ENCODE results near the gene ZNF280B. TPM values are rescaled to one million over a fixed set of nuclear protein-coding genes. Genes with fewer than 3 reads are reported as not detected.

Gene ZNF280B
- total RNA-seq, 1 experiment from 2014 or later, result 0.10 TPM

- intact Hi-C loops (cut with micrococcal nuclease; ENCODE audit: unreplicated experiment), result no loop called here
- in situ Hi-C loops (cut with HindIII; ENCODE audit: low pct_unique_long_range_greater_than_20kb, low sequenced_read_pairs), result no loop called here
- H3K9me3 ChIP-seq (ENCODE audit: control insufficient read depth, insufficient read depth, low read depth, low read length), result no peaks in the 10 kb centered on the region
- ChIA-PET POLR2A (no interaction called here), CTCF (no interaction called here)
- peaks cover 7% of the 10 kb centered on the region for H3K36me3 ChIP-seq (ENCODE audit: control insufficient read depth, insufficient read depth, low read length)
- DNase-seq (ENCODE audit: low read depth, low spot score) (no peak), ATAC-seq (no peak)
- no peaks in the 10 kb centered on the region for H3K4me1 ChIP-seq (ENCODE audit: control insufficient read depth, insufficient read depth, low read length)
- TF ChIP-seq SIN3A (IDR thresholded peaks at IDR 0.05; ENCODE audit: borderline replicate concordance, insufficient read depth, low read depth, low read length) (no peak), TCF7L2 (IDR thresholded peaks at IDR 0.05; ENCODE audit: low read depth, low read length) (no peak), POLR2AphosphoS5 (IDR thresholded peaks at IDR 0.05; ENCODE audit: low read depth, low read length) (no peak), CTCF (IDR thresholded peaks at IDR 0.05) (no peak)
- TF ChIP-seq, protein P1, sequence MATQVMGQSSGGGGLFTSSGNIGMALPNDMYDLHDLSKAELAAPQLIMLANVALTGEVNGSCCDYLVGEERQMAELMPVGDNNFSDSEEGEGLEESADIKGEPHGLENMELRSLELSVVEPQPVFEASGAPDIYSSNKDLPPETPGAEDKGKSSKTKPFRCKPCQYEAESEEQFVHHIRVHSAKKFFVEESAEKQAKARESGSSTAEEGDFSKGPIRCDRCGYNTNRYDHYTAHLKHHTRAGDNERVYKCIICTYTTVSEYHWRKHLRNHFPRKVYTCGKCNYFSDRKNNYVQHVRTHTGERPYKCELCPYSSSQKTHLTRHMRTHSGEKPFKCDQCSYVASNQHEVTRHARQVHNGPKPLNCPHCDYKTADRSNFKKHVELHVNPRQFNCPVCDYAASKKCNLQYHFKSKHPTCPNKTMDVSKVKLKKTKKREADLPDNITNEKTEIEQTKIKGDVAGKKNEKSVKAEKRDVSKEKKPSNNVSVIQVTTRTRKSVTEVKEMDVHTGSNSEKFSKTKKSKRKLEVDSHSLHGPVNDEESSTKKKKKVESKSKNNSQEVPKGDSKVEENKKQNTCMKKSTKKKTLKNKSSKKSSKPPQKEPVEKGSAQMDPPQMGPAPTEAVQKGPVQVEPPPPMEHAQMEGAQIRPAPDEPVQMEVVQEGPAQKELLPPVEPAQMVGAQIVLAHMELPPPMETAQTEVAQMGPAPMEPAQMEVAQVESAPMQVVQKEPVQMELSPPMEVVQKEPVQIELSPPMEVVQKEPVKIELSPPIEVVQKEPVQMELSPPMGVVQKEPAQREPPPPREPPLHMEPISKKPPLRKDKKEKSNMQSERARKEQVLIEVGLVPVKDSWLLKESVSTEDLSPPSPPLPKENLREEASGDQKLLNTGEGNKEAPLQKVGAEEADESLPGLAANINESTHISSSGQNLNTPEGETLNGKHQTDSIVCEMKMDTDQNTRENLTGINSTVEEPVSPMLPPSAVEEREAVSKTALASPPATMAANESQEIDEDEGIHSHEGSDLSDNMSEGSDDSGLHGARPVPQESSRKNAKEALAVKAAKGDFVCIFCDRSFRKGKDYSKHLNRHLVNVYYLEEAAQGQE (IDR thresholded peaks at IDR 0.05; ENCODE audit: insufficient read depth in 1 of 2, low read depth in 2 of 2, low read length in 1 of 2), result no peak
- H3K27me3 ChIP-seq (ENCODE audit: control insufficient read depth, insufficient read depth, low read length), result no peaks in the 10 kb centered on the region
- BruUV-seq (replicated peaks), result no TSS peak
- H3K27ac ChIP-seq (ENCODE audit: low read length), result no peak overlapping the region
- no peak overlapping the region for H3K4me3 ChIP-seq (ENCODE audit: low read depth in 2 of 2, low read length in 2 of 2)
Observed at GRCh38 chr22:22546490-22546889, 37.9 kb upstream of the ZNF280B start.

DNA sequence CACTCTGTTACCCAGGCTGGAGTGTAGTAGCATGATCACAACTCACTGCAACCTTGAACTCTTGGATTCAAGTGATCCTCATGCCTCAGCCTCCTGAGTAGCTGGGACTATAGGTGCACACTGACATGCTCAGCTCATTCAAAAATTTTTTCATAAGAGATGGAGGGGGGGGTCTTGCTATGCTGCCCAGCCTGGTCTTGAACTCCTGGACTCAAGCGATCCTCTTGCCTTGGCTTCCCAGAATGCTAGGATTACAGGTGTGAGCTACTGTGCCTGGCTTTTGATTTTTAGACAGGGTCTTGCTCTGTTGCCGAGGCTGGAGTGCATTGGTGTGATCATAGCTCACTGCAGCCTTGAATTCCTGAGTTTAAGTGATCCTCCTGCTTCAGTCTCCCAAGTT lies 36.5 kb upstream of the ZNF280B start:
- Histone ChIP-seq H3K9me3 (ENCODE audit: control insufficient read depth, insufficient read depth, low read depth, low read length) (no peaks in the 10 kb centered on the region), H3K4me1 (ENCODE audit: control insufficient read depth, insufficient read depth, low read length) (no peaks in the 10 kb centered on the region), H3K36me3 (ENCODE audit: control insufficient read depth, insufficient read depth, low read length) (0 out of 2 replicates have a peak, but pooled peaks cover 2% of the 10 kb centered on the region), H3K4me3 (ENCODE audit: low read depth in 2 of 2, low read length in 2 of 2) (no peak overlapping the region), H3K27me3 (ENCODE audit: control insufficient read depth, insufficient read depth, low read length) (no peaks in the 10 kb centered on the region), H3K27ac (ENCODE audit: low read length) (no peak overlapping the region)
- TF ChIP-seq, protein P1 (IDR thresholded peaks at IDR 0.05; ENCODE audit: insufficient read depth in 1 of 2, low read depth in 2 of 2, low read length in 1 of 2), result no peak
- TF ChIP-seq CTCF (IDR thresholded peaks at IDR 0.05) (no peak), TCF7L2 (IDR thresholded peaks at IDR 0.05; ENCODE audit: low read depth, low read length) (no peak), SIN3A (IDR thresholded peaks at IDR 0.05; ENCODE audit: borderline replicate concordance, insufficient read depth, low read depth, low read length) (no peak), POLR2AphosphoS5 (IDR thresholded peaks at IDR 0.05; ENCODE audit: low read depth, low read length) (no peak)
- in situ Hi-C loops (cut with HindIII; ENCODE audit: low pct_unique_long_range_greater_than_20kb, low sequenced_read_pairs) (no loop called here), intact Hi-C loops (cut with micrococcal nuclease; ENCODE audit: unreplicated experiment) (no loop called here)
- no peak for ATAC-seq
- CTCF ChIA-PET, result no interaction called here
- POLR2A ChIA-PET, result no interaction called here
- BruUV-seq (replicated peaks), result no TSS peak
- DNase-seq (ENCODE audit: low read depth, low spot score), result no peak

Measured in Panc1 (cell line).